B cell (primary cell): ENCODE results near the gene GFOD2. TPM values are rescaled to one million over a fixed set of nuclear protein-coding genes. Genes with fewer than 3 reads are reported as not detected.
A peak's percentile ranks its signal among the peaks of the same experiment; 100 is the strongest.

Source experiments
- ATAC-seq: fragments of 200-7000 bp; cut with Tn5 transposase; one replicate; pipeline ENCODE4 v1.10.0; 2021; ENCODE audit warnings: low read depth, mild to moderate bottlenecking, moderate number of reproducible peaks, moderate library complexity
- CTCF ChIA-PET: fragments of 350-600 bp; sonication (Branson Sonifier 250); formaldehyde crosslinking; loops from one replicate; lab custom pipeline; 2021; ENCODE audit warnings: antibody characterized with exemption, inconsistent platforms; lab: Charles Lee
- POLR2A ChIA-PET: fragments of 350-600 bp; sonication (Branson Sonifier 250); formaldehyde crosslinking; loops from one replicate; lab custom pipeline; 2021; ENCODE audit warnings: antibody characterized with exemption; lab: Charles Lee
- DNase-seq: peaks from one replicate; pipeline ENCODE4 v3.0.0; 2013
- H2AFZ ChIP-seq: 2 replicates; pipeline ENCODE4 v1.6.1; 2012; ENCODE audit warnings: mild to moderate bottlenecking, low read depth, low read length; ENCODE audit not compliant: insufficient read depth, poor library complexity, severe bottlenecking
- H3K27ac ChIP-seq, 2 donors: 1 replicate in 1 of 2; 2 replicates in 1 of 2; pipeline ENCODE4 v1.5.1; 2012 to 2013; ENCODE audit warnings: low read length in 2 of 2, mild to moderate bottlenecking in 2 of 2, moderate library complexity in 1 of 2
- H3K27me3 ChIP-seq, 4 experiments: fragments of 200-600 bp in 1 of 4; sonication (generic) in 1 of 4; replicated peaks in 1 of 4; 1 replicate in 2 of 4; 2 replicates in 2 of 4; pipeline versions ENCODE4 v1.6.1 to v1.7.0; 2013 to 2016; ENCODE audit warnings: low read length in 3 of 4, mild to moderate bottlenecking in 2 of 4, mixed read lengths in 1 of 4, moderate library complexity in 1 of 4; ENCODE audit not compliant: insufficient read depth in 4 of 4, control insufficient read depth in 3 of 4; ENCODE audit errors: control extremely low read depth in 1 of 4
- H3K36me3 ChIP-seq, 2 experiments: replicated peaks in 1 of 2; 1 replicate in 1 of 2; 2 replicates in 1 of 2; pipeline versions ENCODE4 v1.6.1 to v1.7.1; 2013; ENCODE audit warnings: low read length in 1 of 2; ENCODE audit not compliant: insufficient read depth in 2 of 2, control insufficient read depth in 1 of 2; ENCODE audit errors: control extremely low read depth in 1 of 2, extremely low read depth in 1 of 2
- H3K4me1 ChIP-seq, 2 donors: fragments of 200-600 bp in 1 of 2; sonication (generic) in 1 of 2; 1 replicate in 1 of 2; 2 replicates in 1 of 2; pipeline versions ENCODE4 v1.5.1 to v1.6.1; 2013 to 2017; ENCODE audit warnings: low read length in 2 of 2; ENCODE audit not compliant: control insufficient read depth in 2 of 2, insufficient read depth in 2 of 2
- H3K4me2 ChIP-seq: replicated peaks from 2 replicates; pipeline ENCODE3; 2012; ENCODE audit warnings: mild to moderate bottlenecking, low read depth, low read length; ENCODE audit not compliant: poor library complexity, severe bottlenecking
- H3K4me3 ChIP-seq, 5 experiments: fragments of 200-600 bp in 1 of 5; sonication (generic) in 1 of 5; 1 replicate in 3 of 5; 2 replicates in 2 of 5; pipeline versions ENCODE4 v1.5.1 to v1.7.0; 2011 to 2016; ENCODE audit warnings: low read length in 4 of 5, mild to moderate bottlenecking in 4 of 5, low read depth in 2 of 5, control low read depth in 1 of 5, moderate library complexity in 1 of 5; ENCODE audit not compliant: insufficient read depth in 1 of 5; ENCODE audit errors: control extremely low read depth in 1 of 5, extremely low read depth in 1 of 5
- H3K79me2 ChIP-seq: fragments of 200-600 bp; sonication (generic); one replicate; pipeline ENCODE4 v1.6.0; 2016; ENCODE audit warnings: low read length; ENCODE audit not compliant: control insufficient read depth, insufficient read depth
- H3K9ac ChIP-seq: fragments of 200-600 bp; sonication (generic); 2 replicates; pipeline ENCODE4 v1.6.1; 2017; ENCODE audit warnings: mild to moderate bottlenecking, low read length, moderate library complexity
- H3K9me3 ChIP-seq, 3 donors: one replicate each; pipeline versions ENCODE4 v1.6.1 to v1.7.1; 2013; ENCODE audit warnings: low read length in 2 of 3; ENCODE audit not compliant: control insufficient read depth in 2 of 3, insufficient read depth in 1 of 3; ENCODE audit errors: control extremely low read depth in 1 of 3
- H4K20me1 ChIP-seq: 2 replicates; pipeline ENCODE4 v1.6.0; 2012; ENCODE audit warnings: mild to moderate bottlenecking, low read length; ENCODE audit not compliant: insufficient read depth, control insufficient read depth, poor library complexity, severe bottlenecking
- H3K27ac Mint-ChIP-seq: one replicate; pipeline ENCODE4 v1.8.0; 2021; ENCODE audit warnings: mixed read lengths
- H3K27me3 Mint-ChIP-seq: one replicate; pipeline ENCODE4 v1.8.0; 2021; ENCODE audit warnings: mixed read lengths
- H3K4me1 Mint-ChIP-seq: one replicate; pipeline ENCODE4 v1.8.0; 2021; ENCODE audit warnings: mixed read lengths
- H3K4me3 Mint-ChIP-seq: one replicate; pipeline ENCODE4 v1.8.0; 2021; ENCODE audit warnings: mixed read lengths
- H3K9me3 Mint-ChIP-seq: one replicate; pipeline ENCODE4 v1.8.0; 2022; ENCODE audit warnings: mixed read lengths; ENCODE audit not compliant: insufficient read depth
- EZH2 ChIP-seq: IDR thresholded peaks from 2 replicates; pipeline ENCODE4 v1.6.1; 2012; ENCODE audit warnings: borderline replicate concordance, low read depth, mild to moderate bottlenecking, moderate library complexity, low read length; ENCODE audit not compliant: insufficient read depth, poor library complexity, severe bottlenecking
- WGBS: methylation state at CpG from one replicate; pipeline ENCODE4 v1.1.5; 2013; ENCODE audit warnings: missing lambda C conversion rate; ENCODE audit not compliant: insufficient coverage; 5-methylcytosine and 5-hydroxymethylcytosine counted together
- intact Hi-C: fragments of 100-400 bp; cut with micrococcal nuclease; formaldehyde crosslinking; loops from one replicate; pipeline ENCODE4 v1.10.0; 2022
- polyA plus RNA-seq: library from polyadenylated mRNA; depleted of rRNA; stranded (reverse); fragments of >200 nt; gene quantifications from 2 replicates; pipeline ENCODE4 v1.2.3, GENCODE V29; 2012
- total RNA-seq, 2 donors: library from RNA; stranded (reverse); fragments of 120-200 nt in 1 of 2; gene quantifications; 1 replicate in 1 of 2; 2 replicates in 1 of 2; pipeline versions ENCODE4 v1.2.3 to v1.2.4, GENCODE V29; 2013 to 2022
- TF ChIP-seq, protein P1 (sequence below): fragments of 200-600 bp; IDR thresholded peaks from one replicate; pipeline ENCODE4 v1.8.0; 2022; ENCODE audit warnings: antibody characterized with exemption, mild to moderate bottlenecking

GFOD2 gene
- total and polyA plus RNA-seq, 2 donors (not counting 1 experiment from before 2014, with no cell fraction given): 11.9 to 18.2 TPM

DNA sequence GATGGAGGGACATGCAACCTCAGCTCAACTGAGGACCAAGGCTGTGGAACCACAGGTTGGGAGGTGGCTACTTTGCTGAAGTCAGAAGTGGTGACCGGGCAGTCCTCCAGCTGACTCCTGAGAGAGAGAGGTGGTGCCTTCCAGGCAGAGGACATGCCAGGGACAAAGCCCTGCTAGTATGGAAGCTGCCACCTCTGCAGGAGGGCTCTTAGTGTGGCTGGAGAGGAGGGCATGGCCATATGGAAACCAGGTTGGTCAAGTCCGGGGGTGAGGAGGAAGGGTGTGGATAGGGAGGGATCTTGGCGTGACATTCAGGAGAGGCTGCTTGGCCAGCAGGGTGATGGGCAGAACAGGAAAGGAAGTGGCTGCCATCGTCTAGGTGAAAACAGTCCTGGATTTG is 46.8 kb downstream of the GFOD2 start:
- no peaks in the 10 kb centered on the region for H3K27me3 ChIP-seq
- no peaks in the 10 kb centered on the region for H3K36me3 ChIP-seq
- ATAC-seq (no peak), DNase-seq (no peak)
- no peaks in the 10 kb centered on the region for H4K20me1 ChIP-seq
- H3K4me1 ChIP-seq: peaks cover 30 to 44% of the 10 kb centered on the region in 2 donors
- CTCF ChIA-PET: interaction anchor here (0.6 to 11.7 kb wide), 42 partner anchors 8 to 393 kb away, joined by 3 to 136 read pairs (median 5); partner anchors contain the start of genes ACD, CTRL, EDC4 and GFOD2
- H3K4me2 ChIP-seq: no peak overlapping the region
- Mint-ChIP-seq H3K27ac (no peak overlapping the region), H3K9me3 (no peaks in the 10 kb centered on the region), H3K4me3 (no peak overlapping the region), H3K4me1 (peaks cover 41% of the 10 kb centered on the region), H3K27me3 (no peaks in the 10 kb centered on the region)
- no peak overlapping the region for H3K4me3 ChIP-seq
- no peak overlapping the region for H3K27ac ChIP-seq
- no peaks in the 10 kb centered on the region for H3K9me3 ChIP-seq
- POLR2A ChIA-PET: interaction anchor here (0.8 to 2.0 kb wide), 3 partner anchors 13 to 158 kb away, joined by 3 to 4 read pairs (median 3); partner anchors contain the start of gene GFOD2
- peaks cover 2% of the 10 kb centered on the region for H3K79me2 ChIP-seq
- H3K9ac ChIP-seq: no peak overlapping the region
- TF ChIP-seq, protein P1, sequence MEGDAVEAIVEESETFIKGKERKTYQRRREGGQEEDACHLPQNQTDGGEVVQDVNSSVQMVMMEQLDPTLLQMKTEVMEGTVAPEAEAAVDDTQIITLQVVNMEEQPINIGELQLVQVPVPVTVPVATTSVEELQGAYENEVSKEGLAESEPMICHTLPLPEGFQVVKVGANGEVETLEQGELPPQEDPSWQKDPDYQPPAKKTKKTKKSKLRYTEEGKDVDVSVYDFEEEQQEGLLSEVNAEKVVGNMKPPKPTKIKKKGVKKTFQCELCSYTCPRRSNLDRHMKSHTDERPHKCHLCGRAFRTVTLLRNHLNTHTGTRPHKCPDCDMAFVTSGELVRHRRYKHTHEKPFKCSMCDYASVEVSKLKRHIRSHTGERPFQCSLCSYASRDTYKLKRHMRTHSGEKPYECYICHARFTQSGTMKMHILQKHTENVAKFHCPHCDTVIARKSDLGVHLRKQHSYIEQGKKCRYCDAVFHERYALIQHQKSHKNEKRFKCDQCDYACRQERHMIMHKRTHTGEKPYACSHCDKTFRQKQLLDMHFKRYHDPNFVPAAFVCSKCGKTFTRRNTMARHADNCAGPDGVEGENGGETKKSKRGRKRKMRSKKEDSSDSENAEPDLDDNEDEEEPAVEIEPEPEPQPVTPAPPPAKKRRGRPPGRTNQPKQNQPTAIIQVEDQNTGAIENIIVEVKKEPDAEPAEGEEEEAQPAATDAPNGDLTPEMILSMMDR: no peak
- no peak for TF ChIP-seq EZH2
- H2AFZ ChIP-seq: no peak overlapping the region
- intact Hi-C loops: loop anchor here (1.0 to 2.0 kb wide), 4 partner anchors 46 to 392 kb away; partner anchors contain the start of gene GFOD2
- 55% methylated on average over 4 of the region's 4 CpGs for whole genome bisulfite sequencing

DNA sequence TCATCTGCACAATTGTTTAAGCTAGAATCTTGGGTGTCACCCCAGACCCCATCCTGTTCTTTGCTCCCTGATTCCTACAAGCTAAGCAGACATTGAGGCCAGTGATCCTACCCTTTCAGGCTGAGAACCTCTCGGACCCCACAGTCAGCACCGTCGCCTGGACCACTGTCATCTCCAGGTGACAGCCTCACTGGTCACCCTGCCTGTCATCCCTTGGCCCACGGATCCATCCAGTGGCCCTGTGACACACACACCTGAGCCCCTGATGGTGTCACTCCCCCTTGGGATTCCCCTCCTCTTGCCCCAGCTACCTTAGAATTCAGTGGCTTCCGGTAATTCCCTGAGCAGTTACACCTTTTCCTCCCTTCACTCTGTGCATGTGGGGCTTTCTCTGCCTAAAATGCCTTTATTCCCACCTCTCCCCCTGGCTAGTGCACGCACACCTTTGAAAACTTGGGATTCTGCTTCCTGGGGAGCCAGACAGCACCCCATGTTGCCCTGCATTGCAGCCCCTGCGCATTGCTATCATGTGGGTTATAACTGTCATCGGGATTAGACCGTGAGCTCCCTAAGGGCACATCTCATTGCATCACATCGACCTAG is 49.5 kb downstream of the GFOD2 start:
- ChIA-PET POLR2A (interaction anchor here (1.5 kb wide), 1 partner anchor 22 kb away, joined by 3 read pairs; no protein-coding TSS in a partner anchor), CTCF (interaction anchor here (0.9 to 11.7 kb wide), 15 partner anchors 7 to 415 kb away, joined by 3 to 136 read pairs (median 5); partner anchors contain the start of genes ACD, ATP6V0D1 and PARD6A)
- no peaks in the 10 kb centered on the region for H3K9me3 ChIP-seq
- H3K4me1 Mint-ChIP-seq: peaks cover 51% of the 10 kb centered on the region
- H3K4me3 ChIP-seq: no peak overlapping the region
- ATAC-seq: no peak
- H3K27me3 Mint-ChIP-seq: no peaks in the 10 kb centered on the region
- H3K9ac ChIP-seq: no peak overlapping the region
- DNase-seq: peak; percentile 24
- H3K27ac ChIP-seq: peak overlapping the region in 1 of 2 donors; percentile 86
- H3K79me2 ChIP-seq: peaks cover 9% of the 10 kb centered on the region
- no peaks in the 10 kb centered on the region for H3K9me3 Mint-ChIP-seq
- TF ChIP-seq, protein P1: no peak
- no peak for TF ChIP-seq EZH2
- no peak overlapping the region for H3K4me2 ChIP-seq
- H3K36me3 ChIP-seq: no peaks in the 10 kb centered on the region
- H3K4me3 Mint-ChIP-seq: no peak overlapping the region
- no peaks in the 10 kb centered on the region for H4K20me1 ChIP-seq
- peak overlapping the region; percentile 84 for H3K27ac Mint-ChIP-seq
- intact Hi-C loops: loop anchor here (10.0 kb wide), 2 partner anchors 425 to 1465 kb away; partner anchors contain the start of genes CHTF8, FHOD1, SLC9A5 and UTP4
- H2AFZ ChIP-seq: no peak overlapping the region
- no peaks in the 10 kb centered on the region for H3K27me3 ChIP-seq
- 99% methylated on average over 7 of the region's 10 CpGs for WGBS
- H3K4me1 ChIP-seq: peaks cover 38 to 54% of the 10 kb centered on the region in 2 donors
